B cell (primary cell): Measurements from ENCODE around the gene LGALS9C. TPM values are rescaled to one million over a fixed set of nuclear protein-coding genes. Genes with fewer than 3 reads are reported as not detected.
"Not testable (repeated sequence)": the region's sequence is repeated elsewhere in the genome, so short reads cannot be mapped to it uniquely, and the experiment has no call there.

ENCODE experiments used
- ATAC-seq: fragments of 200-7000 bp; cut with Tn5 transposase; one replicate; pipeline ENCODE4 v1.10.0; 2021; ENCODE audit warnings: low read depth, mild to moderate bottlenecking, moderate number of reproducible peaks, moderate library complexity
- CTCF ChIA-PET: fragments of 350-600 bp; sonication (Branson Sonifier 250); formaldehyde crosslinking; loops from one replicate; lab custom pipeline; 2021; ENCODE audit warnings: antibody characterized with exemption, inconsistent platforms; lab: Charles Lee
- POLR2A ChIA-PET: fragments of 350-600 bp; sonication (Branson Sonifier 250); formaldehyde crosslinking; loops from one replicate; lab custom pipeline; 2021; ENCODE audit warnings: antibody characterized with exemption; lab: Charles Lee
- DNase-seq: peaks from one replicate; pipeline ENCODE4 v3.0.0; 2013
- H2AFZ ChIP-seq: 2 replicates; pipeline ENCODE4 v1.6.1; 2012; ENCODE audit warnings: mild to moderate bottlenecking, low read depth, low read length; ENCODE audit not compliant: insufficient read depth, poor library complexity, severe bottlenecking
- H3K27ac ChIP-seq, 2 donors: 1 replicate in 1 of 2; 2 replicates in 1 of 2; pipeline ENCODE4 v1.5.1; 2012 to 2013; ENCODE audit warnings: low read length in 2 of 2, mild to moderate bottlenecking in 2 of 2, moderate library complexity in 1 of 2
- H3K27me3 ChIP-seq, 4 experiments: fragments of 200-600 bp in 1 of 4; sonication (generic) in 1 of 4; replicated peaks in 1 of 4; 1 replicate in 2 of 4; 2 replicates in 2 of 4; pipeline versions ENCODE4 v1.6.1 to v1.7.0; 2013 to 2016; ENCODE audit warnings: low read length in 3 of 4, mild to moderate bottlenecking in 2 of 4, mixed read lengths in 1 of 4, moderate library complexity in 1 of 4; ENCODE audit not compliant: insufficient read depth in 4 of 4, control insufficient read depth in 3 of 4; ENCODE audit errors: control extremely low read depth in 1 of 4
- H3K36me3 ChIP-seq, 2 experiments: replicated peaks in 1 of 2; 1 replicate in 1 of 2; 2 replicates in 1 of 2; pipeline versions ENCODE4 v1.6.1 to v1.7.1; 2013; ENCODE audit warnings: low read length in 1 of 2; ENCODE audit not compliant: insufficient read depth in 2 of 2, control insufficient read depth in 1 of 2; ENCODE audit errors: control extremely low read depth in 1 of 2, extremely low read depth in 1 of 2
- H3K4me1 ChIP-seq, 2 donors: fragments of 200-600 bp in 1 of 2; sonication (generic) in 1 of 2; 1 replicate in 1 of 2; 2 replicates in 1 of 2; pipeline versions ENCODE4 v1.5.1 to v1.6.1; 2013 to 2017; ENCODE audit warnings: low read length in 2 of 2; ENCODE audit not compliant: control insufficient read depth in 2 of 2, insufficient read depth in 2 of 2
- H3K4me2 ChIP-seq: replicated peaks from 2 replicates; pipeline ENCODE3; 2012; ENCODE audit warnings: mild to moderate bottlenecking, low read depth, low read length; ENCODE audit not compliant: poor library complexity, severe bottlenecking
- H3K4me3 ChIP-seq, 5 experiments: fragments of 200-600 bp in 1 of 5; sonication (generic) in 1 of 5; 1 replicate in 3 of 5; 2 replicates in 2 of 5; pipeline versions ENCODE4 v1.5.1 to v1.7.0; 2011 to 2016; ENCODE audit warnings: low read length in 4 of 5, mild to moderate bottlenecking in 4 of 5, low read depth in 2 of 5, control low read depth in 1 of 5, moderate library complexity in 1 of 5; ENCODE audit not compliant: insufficient read depth in 1 of 5; ENCODE audit errors: control extremely low read depth in 1 of 5, extremely low read depth in 1 of 5
- H3K79me2 ChIP-seq: fragments of 200-600 bp; sonication (generic); one replicate; pipeline ENCODE4 v1.6.0; 2016; ENCODE audit warnings: low read length; ENCODE audit not compliant: control insufficient read depth, insufficient read depth
- H3K9ac ChIP-seq: fragments of 200-600 bp; sonication (generic); 2 replicates; pipeline ENCODE4 v1.6.1; 2017; ENCODE audit warnings: mild to moderate bottlenecking, low read length, moderate library complexity
- H3K9me3 ChIP-seq, 3 donors: one replicate each; pipeline versions ENCODE4 v1.6.1 to v1.7.1; 2013; ENCODE audit warnings: low read length in 2 of 3; ENCODE audit not compliant: control insufficient read depth in 2 of 3, insufficient read depth in 1 of 3; ENCODE audit errors: control extremely low read depth in 1 of 3
- H4K20me1 ChIP-seq: 2 replicates; pipeline ENCODE4 v1.6.0; 2012; ENCODE audit warnings: mild to moderate bottlenecking, low read length; ENCODE audit not compliant: insufficient read depth, control insufficient read depth, poor library complexity, severe bottlenecking
- H3K27ac Mint-ChIP-seq: one replicate; pipeline ENCODE4 v1.8.0; 2021; ENCODE audit warnings: mixed read lengths
- H3K27me3 Mint-ChIP-seq: one replicate; pipeline ENCODE4 v1.8.0; 2021; ENCODE audit warnings: mixed read lengths
- H3K4me1 Mint-ChIP-seq: one replicate; pipeline ENCODE4 v1.8.0; 2021; ENCODE audit warnings: mixed read lengths
- H3K4me3 Mint-ChIP-seq: one replicate; pipeline ENCODE4 v1.8.0; 2021; ENCODE audit warnings: mixed read lengths
- H3K9me3 Mint-ChIP-seq: one replicate; pipeline ENCODE4 v1.8.0; 2022; ENCODE audit warnings: mixed read lengths; ENCODE audit not compliant: insufficient read depth
- WGBS: methylation state at CpG from one replicate; pipeline ENCODE4 v1.1.5; 2013; ENCODE audit warnings: missing lambda C conversion rate; ENCODE audit not compliant: insufficient coverage; 5-methylcytosine and 5-hydroxymethylcytosine counted together
- intact Hi-C: fragments of 100-400 bp; cut with micrococcal nuclease; formaldehyde crosslinking; loops from one replicate; pipeline ENCODE4 v1.10.0; 2022
- polyA minus RNA-seq: library from RNA; depleted of rRNA, polyadenylated mRNA; stranded (reverse); fragments of >200 nt; gene quantifications from 2 replicates; pipeline ENCODE4 v1.2.3, GENCODE V29; 2012
- polyA plus RNA-seq: library from polyadenylated mRNA; depleted of rRNA; stranded (reverse); fragments of >200 nt; gene quantifications from 2 replicates; pipeline ENCODE4 v1.2.3, GENCODE V29; 2012
- total RNA-seq, 2 donors: library from RNA; stranded (reverse); fragments of 120-200 nt in 1 of 2; gene quantifications; 1 replicate in 1 of 2; 2 replicates in 1 of 2; pipeline versions ENCODE4 v1.2.3 to v1.2.4, GENCODE V29; 2013 to 2022

LGALS9C gene
- total RNA-seq (0.44 TPM in 1 of 2 replicates, not detected in the other), polyA plus RNA-seq (0.25 TPM in 1 of 2 replicates, not detected in the other), polyA minus RNA-seq (0.29 TPM in 1 of 2 replicates, not detected in the other)
- total RNA-seq (2013) = 0.21 TPM

GRCh38 chr17:18476508-18477308 is at the start of gene LGALS9C:
Gene LGALS9C (plus strand): TSS chr17:18476789. CDS start chr17:18476855, 66 bp downstream.
- H3K27ac Mint-ChIP-seq, POLR2A ChIA-PET, H3K27me3 ChIP-seq, intact Hi-C loops, H3K4me1 ChIP-seq, H3K36me3 ChIP-seq, H3K4me1 Mint-ChIP-seq, H3K4me3 ChIP-seq, H3K9ac ChIP-seq, H3K79me2 ChIP-seq, H3K27ac ChIP-seq, H3K4me2 ChIP-seq, CTCF ChIA-PET, H4K20me1 ChIP-seq, H3K9me3 Mint-ChIP-seq, H3K9me3 ChIP-seq, H3K27me3 Mint-ChIP-seq: not testable (repeated sequence)
- WGBS = 0% methylated on average over 5 of the region's 9 CpGs
- H3K4me3 Mint-ChIP-seq = peak within 1 kb of the TSS; percentile 39
- peak within 1 kb of the TSS; percentile 25 for H2AFZ ChIP-seq
- DNase-seq = peak; percentile 17
- ATAC-seq = peak; percentile 88

DNA sequence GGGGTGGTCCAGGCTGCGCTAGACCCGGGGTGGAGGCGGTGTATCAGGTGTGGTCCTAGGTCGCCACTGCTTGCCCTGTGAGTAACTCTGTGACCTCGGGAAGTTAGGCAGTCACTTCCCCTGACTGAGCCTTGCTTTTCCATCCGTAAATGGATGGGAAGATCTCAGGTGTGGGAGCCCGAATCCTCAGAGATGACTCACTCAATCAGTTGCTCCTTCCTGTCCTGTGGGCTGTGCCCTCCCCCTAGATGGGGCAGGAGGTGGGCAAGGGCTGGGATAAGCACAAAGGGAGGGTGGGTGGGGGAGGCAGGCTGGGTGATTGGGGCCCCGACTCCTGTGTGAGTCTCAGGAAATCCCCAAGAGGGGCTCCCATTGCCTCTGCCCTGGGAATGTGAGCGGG is 44.4 kb upstream of the LGALS9C start:
- CTCF ChIA-PET, H3K27ac Mint-ChIP-seq, H3K4me3 Mint-ChIP-seq, intact Hi-C loops, H3K27ac ChIP-seq, H3K79me2 ChIP-seq, H3K4me3 ChIP-seq, H3K9me3 ChIP-seq, H4K20me1 ChIP-seq, H3K4me2 ChIP-seq, H2AFZ ChIP-seq, ATAC-seq, H3K9me3 Mint-ChIP-seq, H3K4me1 ChIP-seq, H3K27me3 ChIP-seq, H3K36me3 ChIP-seq, DNase-seq, POLR2A ChIA-PET, H3K27me3 Mint-ChIP-seq, H3K9ac ChIP-seq, H3K4me1 Mint-ChIP-seq: not testable (repeated sequence)
- no CpG with 5 or more reads among the region's 9 CpGs for WGBS

DNA sequence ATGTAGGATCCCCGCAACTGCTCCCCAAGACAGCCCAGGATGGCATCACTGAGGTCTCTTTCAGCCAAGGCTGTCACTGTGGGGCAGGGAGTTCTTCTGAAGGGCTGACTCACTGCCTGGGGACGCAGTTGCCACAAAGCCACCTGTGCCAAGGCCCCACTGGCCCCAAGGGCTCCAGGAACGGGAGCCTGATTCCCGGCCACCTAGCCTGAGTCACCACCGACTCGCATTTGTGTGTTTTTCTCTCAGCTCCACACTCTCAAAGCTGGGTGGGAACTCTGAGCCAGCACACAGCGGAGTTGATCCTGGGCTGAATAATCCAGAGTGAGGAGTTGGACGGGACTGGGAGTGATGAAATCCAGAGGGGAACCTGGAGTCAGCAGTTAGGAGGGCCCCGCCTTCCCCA is 37.1 kb upstream of the LGALS9C start:
- H3K27ac Mint-ChIP-seq, H3K4me2 ChIP-seq, ATAC-seq, DNase-seq, H2AFZ ChIP-seq, H3K4me3 ChIP-seq, POLR2A ChIA-PET, H3K27me3 ChIP-seq, H3K4me3 Mint-ChIP-seq, H3K4me1 Mint-ChIP-seq, H3K9me3 Mint-ChIP-seq, H4K20me1 ChIP-seq, intact Hi-C loops, H3K27me3 Mint-ChIP-seq, H3K4me1 ChIP-seq, CTCF ChIA-PET, H3K79me2 ChIP-seq, H3K9me3 ChIP-seq, H3K36me3 ChIP-seq, H3K9ac ChIP-seq, H3K27ac ChIP-seq: not testable (repeated sequence)
- no CpG with 5 or more reads among the region's 9 CpGs for WGBS

DNA sequence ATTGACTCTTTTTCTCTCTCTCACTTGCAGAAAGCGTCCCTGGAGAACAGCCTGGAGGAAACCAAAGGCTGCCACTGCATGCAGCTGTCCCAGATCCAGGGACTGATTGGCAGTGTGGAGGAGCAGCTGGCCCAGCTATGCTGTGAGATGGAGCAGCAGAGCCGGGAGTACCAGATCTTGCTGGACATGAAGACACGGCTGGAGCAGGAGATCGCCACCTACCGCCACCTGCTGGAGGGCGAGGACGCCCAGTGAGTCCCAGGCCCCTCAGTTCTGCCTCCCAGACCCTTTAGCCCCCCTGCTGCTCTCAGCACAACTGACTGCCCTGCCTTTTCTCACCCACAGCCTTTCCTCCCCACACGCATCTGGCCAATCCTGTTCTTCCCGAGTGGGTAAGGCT is 34.5 kb upstream of the LGALS9C start:
- H3K9ac ChIP-seq, H3K4me3 Mint-ChIP-seq, H3K9me3 Mint-ChIP-seq, DNase-seq, CTCF ChIA-PET, H3K27me3 Mint-ChIP-seq, H3K9me3 ChIP-seq, H3K4me1 ChIP-seq, H3K27ac ChIP-seq, H3K79me2 ChIP-seq, H3K36me3 ChIP-seq, POLR2A ChIA-PET, H3K4me1 Mint-ChIP-seq, ATAC-seq, H3K27ac Mint-ChIP-seq, H3K27me3 ChIP-seq, intact Hi-C loops, H2AFZ ChIP-seq, H4K20me1 ChIP-seq, H3K4me2 ChIP-seq, H3K4me3 ChIP-seq: not testable (repeated sequence)
- no CpG with 5 or more reads among the region's 9 CpGs for WGBS
